NCI-H2196 (cell line): ENCODE data around the gene DSCAML1.

ENCODE experiments used
- DNase-seq: peaks from one replicate; lab custom pipeline; 2025; ENCODE audit not compliant: unreplicated experiment; lab: John Stamatoyannopoulos, UW

Gene DSCAML1

DNA sequence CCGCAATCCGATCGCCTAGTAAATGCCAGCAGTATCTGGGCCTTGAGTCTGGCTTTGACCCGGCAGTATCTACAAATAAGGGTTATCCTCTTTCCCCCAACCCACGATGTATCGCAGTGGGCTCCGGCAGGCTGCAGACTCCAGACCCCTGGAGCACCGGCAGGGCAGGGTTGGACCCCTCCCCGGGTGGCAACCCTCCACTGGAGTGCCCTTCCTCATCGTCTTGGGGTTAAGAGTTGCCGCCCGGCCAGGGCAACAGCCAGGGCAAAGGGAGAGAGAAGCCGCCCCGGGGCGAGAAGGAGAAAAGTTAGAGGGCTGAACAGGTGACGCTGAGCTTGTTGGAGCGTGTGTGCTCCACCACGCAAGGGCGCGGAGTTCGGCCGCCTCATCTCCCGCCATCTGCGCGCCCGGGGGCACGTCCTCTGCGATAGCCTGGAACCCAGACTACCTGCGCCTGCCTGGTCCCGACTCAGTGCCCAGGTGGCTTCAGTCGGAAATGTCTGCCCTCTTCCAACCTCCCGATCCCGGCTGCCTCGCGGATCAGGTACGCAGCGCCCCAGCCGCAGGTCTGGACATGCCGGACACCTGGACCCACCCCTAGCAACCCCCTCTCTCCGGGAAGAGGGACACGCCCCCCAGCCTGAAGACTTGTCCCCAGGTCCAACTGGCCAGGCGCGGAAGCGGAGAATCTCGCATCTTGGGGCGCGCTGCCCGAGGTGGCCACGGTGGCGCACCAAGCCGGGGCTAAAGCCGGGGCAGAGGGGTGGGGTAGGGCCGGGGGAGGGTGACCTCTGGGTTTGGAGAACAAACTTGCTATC, 1.2 kb downstream of the DSCAML1 start:
- DNase-seq: no peak

DNA sequence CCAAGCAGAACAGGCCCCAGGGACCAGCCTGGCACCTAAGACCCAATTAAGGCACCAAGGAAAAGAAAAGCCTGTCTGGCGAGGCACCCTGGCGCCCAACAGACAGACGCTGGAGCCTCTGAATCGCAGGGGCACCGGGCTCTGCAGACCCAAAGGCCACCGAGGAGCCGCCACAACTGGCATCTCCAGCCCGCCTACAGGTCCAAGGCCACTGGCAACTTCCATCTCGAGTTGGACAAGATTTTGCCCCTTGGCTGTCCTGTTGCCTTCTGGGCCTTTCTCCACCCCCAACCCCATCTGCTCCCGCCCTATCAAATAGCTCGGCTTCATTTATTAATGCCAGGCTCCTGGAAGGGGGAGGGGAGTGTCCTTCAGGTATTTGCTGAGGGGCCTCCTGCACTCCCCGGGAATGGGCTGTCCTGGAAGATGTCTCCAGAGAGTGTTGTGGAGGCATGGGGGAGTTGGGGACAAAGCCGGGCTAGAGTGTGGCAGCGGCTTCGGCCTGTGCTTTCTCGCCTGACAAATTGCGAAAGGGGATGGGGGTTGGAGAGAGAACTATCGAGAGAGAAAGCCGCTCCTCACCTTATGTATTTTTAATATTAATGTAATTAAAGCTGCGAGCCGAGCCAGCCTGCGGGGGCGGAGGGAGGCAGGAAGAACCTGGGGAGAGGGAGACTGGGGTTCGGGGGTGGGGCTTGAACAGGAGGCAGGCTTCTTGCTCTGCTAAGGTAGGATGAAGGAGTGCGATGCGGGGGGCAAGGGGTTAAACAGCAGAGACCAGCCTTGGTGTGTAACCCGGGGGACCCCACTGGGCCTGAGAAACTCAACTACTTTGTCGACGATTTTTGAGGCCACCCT, 2.0 kb downstream of the DSCAML1 start:
- DNase-seq: no peak

DNA sequence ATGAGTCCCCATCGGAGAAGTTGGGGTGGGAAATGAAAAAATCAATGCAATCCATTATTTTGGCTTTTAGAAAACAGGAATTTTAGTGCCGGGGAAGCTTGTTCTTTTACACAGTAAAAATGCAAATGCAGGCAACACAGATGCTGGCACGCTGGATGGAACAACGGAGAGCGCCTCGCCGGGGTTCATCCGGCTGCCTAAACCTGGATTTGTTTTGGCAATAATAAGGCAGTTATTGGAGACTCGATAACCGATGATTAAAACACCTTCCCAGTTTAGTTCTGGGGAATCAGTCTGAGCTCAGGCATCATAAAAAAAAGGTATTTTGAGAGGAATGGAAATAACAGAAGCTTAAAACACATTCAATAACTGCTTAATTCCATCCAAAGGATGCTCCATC, 2.9 kb downstream of the DSCAML1 start:
- DNase-seq: no peak

DNA sequence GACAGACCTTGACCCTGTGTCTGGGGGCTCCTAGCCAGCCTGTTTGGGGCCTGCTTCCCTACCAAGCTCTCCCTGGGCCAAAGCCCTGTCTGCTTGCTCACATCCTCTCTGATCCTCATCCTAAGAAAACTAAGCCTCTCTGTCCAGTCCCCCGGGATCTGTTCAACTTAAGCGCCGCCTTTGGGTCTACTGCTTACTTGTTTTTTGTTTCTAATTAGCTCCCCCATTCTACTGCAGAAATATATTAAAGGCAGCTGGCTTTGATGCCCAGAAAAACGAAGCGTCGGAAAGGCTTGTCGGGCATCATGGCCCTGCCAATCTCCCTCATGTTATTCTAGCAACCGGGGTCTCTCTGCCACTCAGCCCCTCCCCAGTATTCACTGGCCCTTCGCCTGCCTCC, 3.4 kb downstream of the DSCAML1 start:
- no peak for DNase-seq

DNA sequence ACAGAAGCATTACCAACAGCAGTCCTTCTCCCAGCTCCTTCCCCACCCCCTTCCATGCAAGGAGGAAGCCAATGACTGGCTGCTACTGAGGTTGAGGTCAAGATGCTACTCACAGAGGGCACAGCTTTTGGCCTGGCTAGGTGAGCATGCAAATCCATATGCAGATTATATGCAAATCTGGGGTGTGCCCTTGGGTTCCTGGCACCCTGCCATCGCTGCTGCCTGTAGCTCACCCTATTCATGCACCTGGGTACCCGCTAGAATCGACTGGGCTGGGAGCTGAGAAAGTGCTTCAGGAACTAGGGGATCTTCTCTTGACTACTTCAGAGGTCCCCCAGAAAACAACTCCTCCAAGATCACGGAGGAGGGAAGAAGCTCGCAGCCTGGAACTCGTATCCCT, 4.0 kb downstream of the DSCAML1 start:
- peak; percentile 20 for DNase-seq

DNA sequence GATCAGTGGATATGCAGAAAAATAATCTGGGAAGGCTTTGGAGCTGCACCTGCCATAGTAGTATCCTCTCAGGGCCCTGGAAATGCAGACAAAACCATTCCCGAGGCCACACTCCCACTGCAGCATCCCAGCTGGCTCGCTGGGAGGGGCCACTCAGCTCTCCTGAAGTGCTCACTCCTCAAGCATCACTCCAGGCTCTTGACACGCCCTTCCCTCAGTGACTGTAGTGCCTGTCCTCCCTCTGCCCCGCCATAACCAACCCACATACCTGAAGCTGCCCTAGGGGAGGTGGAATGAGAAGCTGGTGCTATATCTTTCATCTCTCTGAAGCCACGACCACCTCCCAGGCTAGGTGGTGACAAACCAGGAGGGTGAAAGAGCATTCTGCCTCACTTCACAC, 4.8 kb downstream of the DSCAML1 start:
- DNase-seq: no peak

DNA sequence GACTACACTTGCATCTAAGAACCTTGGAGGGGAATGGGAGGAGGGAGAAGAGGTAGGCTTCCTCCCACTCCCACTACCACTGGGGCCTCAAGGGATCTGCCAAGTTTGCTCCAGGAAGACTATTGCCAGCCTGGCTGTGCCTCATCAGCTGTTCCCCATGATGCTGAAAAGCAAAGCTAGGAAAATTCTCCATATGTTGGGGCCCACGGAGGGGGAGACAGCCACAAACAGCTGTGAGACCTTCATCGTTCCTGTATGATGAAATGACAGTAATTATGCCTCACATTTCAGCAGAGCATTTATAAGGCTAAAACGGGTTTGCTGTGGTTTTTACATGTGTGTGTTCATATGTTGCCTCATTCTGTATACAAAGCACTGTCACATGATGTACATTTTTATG, 6.7 kb downstream of the DSCAML1 start:
- no peak for DNase-seq

DNA sequence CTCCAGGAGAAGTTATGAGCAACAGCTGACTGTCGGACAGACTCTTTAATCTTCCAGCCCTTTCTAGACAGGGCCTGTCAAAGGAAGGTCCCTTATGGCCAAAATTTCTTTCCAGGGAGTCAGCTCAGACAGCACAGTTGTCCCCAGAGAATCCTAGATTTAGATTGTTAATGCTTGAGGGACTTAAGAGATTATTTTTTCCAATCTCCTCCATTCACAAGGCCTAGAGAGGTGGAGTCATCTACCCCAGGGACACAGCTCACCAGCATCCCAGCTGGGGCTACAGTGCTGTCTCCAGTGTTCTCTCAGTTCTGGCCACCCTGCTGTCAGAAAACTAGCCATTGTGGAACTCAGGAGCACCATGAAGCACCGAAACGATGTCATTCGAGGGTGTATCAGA, 7.8 kb downstream of the DSCAML1 start:
- DNase-seq: no peak

DNA sequence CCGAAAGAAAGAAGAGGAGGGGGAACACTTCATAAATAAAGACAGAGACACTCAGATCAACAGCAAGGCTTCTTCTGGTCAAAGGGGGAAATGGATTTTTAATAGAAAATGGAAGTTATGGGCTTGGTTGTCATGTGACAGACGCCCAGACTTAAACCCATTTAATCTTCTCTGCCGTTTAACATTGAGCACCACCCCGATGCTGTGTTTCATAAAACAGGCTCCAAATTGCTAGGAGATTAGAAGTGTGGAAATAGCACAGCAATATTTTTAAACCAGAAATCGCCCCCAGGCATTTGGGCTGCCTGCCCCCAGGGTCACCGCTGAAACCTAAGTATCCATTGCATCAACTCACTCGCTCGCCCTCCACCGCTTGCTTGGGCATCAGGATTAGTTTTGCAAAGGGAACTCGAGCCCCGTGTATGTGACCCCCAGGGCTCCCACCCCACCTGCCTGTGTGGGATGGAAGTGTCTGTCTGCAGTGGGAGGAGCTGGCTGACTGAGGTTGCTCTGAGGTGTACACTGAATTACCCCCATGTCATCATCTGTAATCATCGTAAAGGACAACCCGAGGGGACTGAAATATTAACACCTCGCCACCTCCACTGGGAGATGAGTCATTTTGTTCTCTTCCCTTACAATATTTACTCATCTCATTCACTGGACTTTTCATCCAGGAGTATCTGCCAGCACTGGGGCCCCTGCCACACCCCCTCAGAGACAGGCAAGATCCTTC, 10.7 kb downstream of the DSCAML1 start:
- peak; percentile 40 for DNase-seq

DNA sequence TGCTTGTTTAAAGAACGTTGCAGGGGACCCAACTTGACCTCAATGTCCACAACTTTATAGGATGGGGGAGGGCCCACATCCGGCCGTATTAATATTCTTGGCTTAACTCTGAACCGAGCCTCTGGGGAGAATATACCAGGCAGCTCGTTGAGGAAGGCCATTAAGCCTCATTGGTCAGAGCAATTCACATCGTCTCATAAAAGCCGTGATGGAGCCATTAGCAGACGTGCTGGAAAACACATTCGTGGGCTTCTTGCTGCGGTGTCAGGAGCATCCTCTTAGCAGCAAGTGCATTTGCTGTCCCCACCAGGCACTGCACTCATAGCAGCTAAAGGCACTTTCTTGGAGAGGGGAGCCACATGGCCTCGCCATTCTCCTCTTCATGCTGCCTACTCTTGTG, 14.9 kb downstream of the DSCAML1 start:
- DNase-seq: no peak

DNA sequence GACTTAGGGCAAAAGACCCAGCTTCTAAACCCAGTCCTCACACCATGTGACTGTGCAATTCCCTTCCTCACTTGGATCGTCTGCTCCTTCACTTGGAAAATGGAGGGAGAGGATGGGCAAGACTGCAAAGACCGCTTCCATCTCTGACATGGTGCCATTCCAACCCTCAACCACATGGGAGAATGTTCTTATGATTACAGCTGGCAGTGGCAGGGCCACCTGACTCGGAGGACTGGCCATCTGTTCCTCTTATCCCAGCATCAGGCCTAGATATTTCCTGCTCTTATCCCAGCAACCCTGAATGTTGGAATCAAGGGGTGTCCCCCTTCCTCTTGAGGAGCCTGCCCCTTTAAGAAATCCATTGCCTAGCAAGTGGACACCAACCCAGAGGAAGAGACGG, 15.4 kb downstream of the DSCAML1 start:
- no peak for DNase-seq

DNA sequence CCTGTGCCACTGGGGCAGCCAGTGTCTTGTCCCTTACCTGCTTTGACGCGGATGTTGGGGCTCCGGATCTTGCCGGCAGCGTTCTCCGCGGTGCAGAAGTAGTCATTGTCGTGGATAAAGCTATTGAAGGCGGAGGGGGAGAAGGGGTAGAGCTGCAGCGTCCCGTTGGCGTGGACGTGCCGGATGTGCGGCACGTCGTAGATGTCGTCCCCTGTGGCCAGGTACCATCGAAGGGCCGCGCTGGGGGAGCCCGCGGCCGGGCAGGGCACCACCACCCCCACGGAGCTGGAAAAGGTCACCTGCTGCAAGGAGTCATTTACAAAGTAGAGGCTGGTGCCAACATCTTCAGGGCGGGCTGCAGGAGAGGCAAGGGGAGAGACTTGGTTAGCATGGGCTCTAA, 16.6 kb downstream of the DSCAML1 start:
- DNase-seq: no peak

DNA sequence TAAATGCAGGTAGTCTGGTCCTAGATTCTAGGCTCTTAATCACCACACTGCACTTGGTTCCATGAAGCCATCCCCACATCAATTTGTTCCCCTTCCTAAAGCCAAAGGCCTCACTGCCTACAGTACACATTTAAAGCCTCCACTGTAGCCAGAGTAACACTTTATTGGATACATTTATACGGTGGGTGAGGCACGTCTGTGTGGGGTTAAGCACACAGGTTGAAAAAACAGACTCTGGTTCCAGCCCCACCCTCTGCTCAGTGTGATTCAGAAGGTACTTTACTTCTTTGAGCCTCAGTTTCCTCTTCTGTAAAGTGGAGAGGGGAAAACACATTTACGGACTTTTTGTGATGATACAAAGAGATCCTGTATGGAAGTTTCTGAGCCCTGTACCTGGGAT, 22.5 kb downstream of the DSCAML1 start:
- DNase-seq: no peak

DNA sequence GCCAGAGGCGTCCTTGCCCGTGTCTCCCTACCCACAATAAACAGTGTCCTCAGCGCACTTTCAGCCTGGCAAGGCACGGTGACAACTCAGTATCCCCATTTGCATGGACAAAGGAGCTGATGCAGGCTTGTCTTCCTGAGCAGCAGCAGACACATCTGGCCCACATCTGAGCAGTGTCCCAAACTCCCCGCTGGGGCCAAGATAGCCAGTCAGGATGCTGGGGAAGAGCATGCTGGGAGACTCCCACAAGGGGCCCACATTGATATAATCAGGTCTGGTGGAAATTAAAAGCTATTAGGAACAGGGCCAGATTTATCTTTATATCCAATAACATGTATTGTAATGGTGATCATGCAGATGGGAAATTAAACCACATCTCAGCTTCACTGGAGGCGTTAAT, 24.7 kb downstream of the DSCAML1 start:
- DNase-seq: no peak

DNA sequence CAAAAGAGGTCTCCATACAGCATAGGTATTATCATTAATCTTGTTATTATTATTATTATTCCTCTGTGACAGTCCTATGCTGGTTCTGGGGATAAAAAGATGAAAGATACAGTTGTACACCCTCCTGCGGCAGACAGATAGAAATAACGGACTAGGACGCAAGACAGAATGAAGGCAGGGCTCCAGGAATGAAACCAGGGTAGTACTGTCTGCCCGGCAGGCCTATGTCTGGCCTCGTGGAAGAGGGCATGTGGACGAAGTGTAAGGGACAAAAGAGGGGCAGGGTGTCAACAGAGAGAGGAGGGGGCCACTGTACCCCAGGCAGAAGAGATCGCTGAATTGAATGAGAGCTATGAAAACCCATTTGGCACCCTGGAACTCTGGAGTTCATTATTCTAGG, 25.2 kb downstream of the DSCAML1 start:
- DNase-seq: no peak

DNA sequence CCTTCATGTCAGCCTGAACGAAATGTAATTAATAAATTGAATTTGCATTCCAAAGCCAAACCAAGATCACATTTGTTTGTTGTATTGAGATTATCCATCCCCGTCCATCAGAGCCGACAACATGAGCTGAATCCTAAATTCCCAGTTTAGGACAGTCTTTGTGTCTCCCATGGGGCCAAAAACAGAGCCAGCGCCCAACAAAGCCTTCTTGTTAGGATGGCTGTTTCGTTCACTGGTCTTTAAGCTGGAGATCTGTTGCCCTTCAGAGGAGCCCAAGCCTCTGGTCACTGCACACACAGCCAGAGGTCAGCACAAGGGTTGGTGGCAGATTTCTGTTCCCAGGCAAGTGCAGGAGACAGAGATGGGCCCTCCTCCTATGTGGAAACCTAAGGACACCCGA, 25.8 kb downstream of the DSCAML1 start:
- no peak for DNase-seq

DNA sequence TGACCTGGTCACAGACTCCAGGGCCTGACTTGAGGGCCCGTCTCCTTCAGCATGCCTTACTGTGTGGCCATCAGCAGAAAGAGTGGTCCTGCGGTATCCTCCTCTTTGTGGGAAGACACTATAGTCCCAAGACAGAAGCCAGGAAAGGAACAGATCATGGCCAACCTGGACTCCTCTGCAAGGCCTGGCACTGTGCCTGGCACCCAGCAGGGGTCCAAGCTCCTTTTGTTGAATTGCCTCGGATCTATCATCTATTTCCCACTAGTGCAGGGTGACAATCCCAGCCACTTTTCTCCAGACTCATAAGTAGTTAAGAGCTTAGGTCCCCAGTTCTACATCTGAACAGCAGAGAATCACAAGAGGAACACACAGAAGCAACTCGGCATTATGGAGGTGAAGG, 27.0 kb downstream of the DSCAML1 start:
- DNase-seq: peak; percentile 25

DNA sequence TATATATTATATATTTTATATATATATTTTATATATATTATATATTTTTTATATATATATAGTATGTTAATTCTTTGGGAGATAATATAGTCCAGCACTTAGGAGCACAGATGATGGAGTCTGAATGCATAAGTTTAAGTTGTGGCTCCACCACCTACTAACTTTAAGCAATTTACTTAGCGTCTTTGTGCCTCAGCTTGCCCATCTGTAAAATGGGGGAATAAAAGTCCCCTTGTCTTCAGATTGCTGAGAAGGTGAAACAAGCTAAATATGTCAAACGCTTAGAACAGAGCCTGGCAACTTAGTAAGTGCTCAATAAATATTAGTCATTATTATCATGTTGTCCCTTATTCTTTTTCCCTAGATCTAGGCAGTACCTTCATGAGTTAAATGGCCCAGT, 27.5 kb downstream of the DSCAML1 start:
- DNase-seq: no peak

DNA sequence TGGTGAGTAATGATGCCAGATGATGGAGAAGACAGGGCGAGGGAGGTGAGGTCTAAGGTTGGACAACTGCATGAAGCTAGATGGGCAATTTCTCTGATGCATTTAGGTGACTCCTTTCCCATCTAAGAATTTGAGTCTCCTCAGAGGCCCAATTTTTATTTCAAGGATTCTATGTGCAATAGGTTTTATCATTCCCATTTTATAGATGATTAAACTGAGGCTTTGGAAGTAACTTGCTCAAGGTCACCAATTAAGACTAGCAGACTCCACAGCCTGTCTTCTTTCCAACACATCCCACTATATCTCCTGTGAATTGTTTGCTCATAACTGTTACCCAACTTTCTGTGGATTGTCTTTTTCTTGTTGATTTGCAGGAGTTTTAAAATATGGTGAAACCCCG, 28.5 kb downstream of the DSCAML1 start:
- no peak for DNase-seq

DNA sequence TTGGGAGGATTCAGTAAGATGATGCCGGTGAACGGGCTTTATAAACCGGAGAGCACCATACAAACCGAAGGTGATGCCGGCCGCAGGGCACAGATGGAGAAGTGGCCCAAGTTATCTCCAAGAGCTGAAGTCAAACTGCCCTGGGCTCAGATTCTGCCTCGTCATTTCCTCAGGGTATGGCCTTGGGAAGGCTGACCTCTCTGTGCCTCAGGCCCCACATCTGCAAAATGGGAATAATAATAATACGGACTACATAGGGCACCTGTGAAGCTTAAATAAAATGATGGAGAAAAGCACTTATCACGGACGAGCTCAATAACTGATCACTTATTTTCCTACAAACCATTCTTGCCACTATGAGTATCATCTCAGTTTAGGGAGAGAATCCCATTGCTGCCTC, 29.9 kb downstream of the DSCAML1 start:
- DNase-seq: no peak

DNA sequence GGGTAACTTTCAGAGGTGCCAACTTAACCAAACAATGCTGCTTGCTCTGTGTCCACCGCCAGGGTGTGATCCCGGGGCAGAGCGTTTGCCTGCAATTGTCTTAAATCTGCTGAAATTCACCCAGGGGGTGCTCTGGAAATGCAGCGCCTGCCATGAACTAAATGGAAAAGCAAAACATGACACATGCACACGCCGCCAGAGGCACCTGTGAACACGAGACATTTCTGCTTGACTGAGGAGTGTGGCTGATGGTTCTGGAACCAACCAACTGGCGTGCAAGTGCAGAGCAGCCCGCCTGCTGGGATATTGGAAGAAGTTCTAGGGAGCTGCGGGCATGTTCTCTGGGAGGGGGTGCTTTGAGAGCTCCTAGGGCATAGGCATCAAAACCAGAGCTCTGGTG, 30.4 kb downstream of the DSCAML1 start:
- DNase-seq: no peak

DNA sequence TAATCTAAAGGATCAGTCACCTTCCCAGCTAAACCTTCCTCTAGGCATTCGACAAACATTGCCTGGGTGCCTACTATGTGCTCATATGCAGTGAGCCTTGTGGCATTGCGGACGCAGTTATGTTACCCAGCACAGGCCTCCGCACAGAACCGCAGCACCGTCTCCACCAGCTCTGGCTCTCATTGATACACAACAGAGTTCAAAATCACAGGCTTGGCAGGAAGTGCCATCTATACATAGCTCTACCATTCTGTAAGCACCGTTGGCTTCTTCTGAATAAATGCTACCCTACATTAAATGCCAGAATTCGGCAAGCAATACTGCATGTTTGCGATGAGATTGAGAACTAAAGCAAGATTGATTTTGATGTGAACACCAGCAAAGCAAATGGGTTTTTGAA, 31.0 kb downstream of the DSCAML1 start:
- DNase-seq: no peak
